Measurements from ENCODE around the gene ITIH1.

Gene ITIH1

DNA sequence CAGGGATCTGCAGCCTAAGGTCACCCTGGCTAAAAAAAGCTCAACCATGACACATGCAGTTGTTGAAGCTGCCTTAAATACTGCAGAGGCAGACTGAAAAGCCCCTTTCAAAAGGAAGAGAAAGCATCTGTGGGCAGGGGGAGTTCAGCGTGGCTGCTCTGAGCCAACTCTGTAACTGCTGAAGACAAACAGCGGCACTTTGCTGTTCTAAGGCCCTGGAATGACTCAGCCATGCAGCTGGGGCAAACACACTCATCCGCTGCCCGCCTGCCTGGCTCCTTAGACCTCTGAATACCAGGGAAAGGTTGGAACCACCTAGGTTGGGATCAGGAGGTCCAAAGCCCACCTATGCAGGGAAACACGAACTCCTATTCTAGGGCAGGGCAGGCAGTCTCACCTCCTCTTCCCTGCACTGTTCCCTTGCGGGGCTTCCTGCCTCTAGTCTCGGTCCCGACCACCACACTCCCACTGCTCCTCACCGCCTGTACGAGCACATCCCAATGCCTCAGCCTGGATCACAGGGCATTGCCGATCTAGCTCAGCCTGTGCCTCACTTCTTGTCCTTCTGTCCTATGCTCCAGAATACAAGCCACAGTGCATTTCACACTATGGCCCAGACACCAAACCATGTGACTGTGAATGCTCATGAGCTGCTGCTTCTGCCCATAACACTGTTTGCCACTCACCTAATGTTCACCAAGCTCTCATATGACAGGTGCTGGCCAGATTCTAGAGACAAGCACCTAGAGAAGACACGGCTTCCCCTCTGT lies 64.0 kb downstream of the ITIH1 start:
- Histone ChIP-seq H3K4me1 (peaks cover 69 to 100% (median 100%) of the 10 kb centered on the region in 10 experiments), H3K4me2 (peak overlapping the region; percentile 75 to 97 (median 85)), H3K9me3 (replicated peaks in 1 of 11) (no peaks in the 10 kb centered on the region), H3K36me3 (peaks cover 6 to 22% (median 12%) of the 10 kb centered on the region in 11 experiments; a peak in 13 of 22 replicates), H3K4me3 (no peak overlapping the region), H4K20me1 (peaks cover 0 to 6% (median 0%) of the 10 kb centered on the region in 11 experiments; a peak in 1 of 22 replicates), H3K27me3 (no peaks in the 10 kb centered on the region), H3K9ac (peak overlapping the region in 9 of 11 experiments; percentile 1 to 59 (median 34); a peak in 15 of 22 replicates), H3K27ac (peak overlapping the region in 9 of 11 experiments; percentile 27 to 85 (median 81); a peak in 19 of 22 replicates)
- no peak for TF ChIP-seq Cebpa-rat (IDR thresholded peaks at IDR 0.05)
